ENCODE data around the gene DTNBP1. TPM values are rescaled to one million over a fixed set of nuclear protein-coding genes. Genes with fewer than 3 reads are reported as not detected.
A peak's percentile ranks its signal among the peaks of the same experiment; 100 is the strongest.

The DTNBP1 gene
- total and polyA plus RNA-seq, 9 donors, result 8.4 to 23.6 (median 18.2) TPM

DNA sequence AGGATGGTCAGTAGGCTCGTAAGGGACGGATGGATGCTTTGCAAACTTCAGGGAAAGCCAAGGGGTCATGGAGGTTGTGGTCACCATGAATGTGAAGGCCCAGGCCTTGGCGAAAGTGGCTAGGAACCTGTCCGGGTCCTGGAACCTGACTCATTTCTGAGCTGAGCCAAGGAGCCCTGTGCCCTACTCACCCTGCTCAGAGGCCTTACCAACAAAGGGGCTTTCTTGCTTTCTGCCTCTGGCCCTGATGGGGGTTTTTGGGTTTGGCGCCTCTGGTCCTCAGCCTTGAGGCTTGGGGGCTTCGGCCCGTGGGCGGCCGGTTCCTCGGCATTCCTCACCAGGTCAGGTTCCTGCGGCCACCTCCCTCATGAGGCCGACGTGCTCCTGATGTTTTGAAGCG, 155.1 kb downstream of the DTNBP1 start:
- Histone ChIP-seq H3K9me3 (replicated peaks; ENCODE audit: control insufficient read depth, low read depth, low read length) (no peaks in the 10 kb centered on the region), H3K4me1 (ENCODE audit: control insufficient read depth, insufficient read depth, low read length) (peaks cover 42% of the 10 kb centered on the region), H3K36me3 (ENCODE audit: control insufficient read depth, insufficient read depth, low read length) (peaks cover 47% of the 10 kb centered on the region), H3K4me3 (ENCODE audit: low read length) (no peak overlapping the region), H3K27ac (ENCODE audit: low read length) (no peak overlapping the region), H3K27me3 (ENCODE audit: control insufficient read depth, insufficient read depth, low read length) (no peaks in the 10 kb centered on the region)
- DNase-seq, result no peak
- WGBS (ENCODE audit: insufficient coverage), result 89% methylated on average over 12 of the region's 14 CpGs

DNA sequence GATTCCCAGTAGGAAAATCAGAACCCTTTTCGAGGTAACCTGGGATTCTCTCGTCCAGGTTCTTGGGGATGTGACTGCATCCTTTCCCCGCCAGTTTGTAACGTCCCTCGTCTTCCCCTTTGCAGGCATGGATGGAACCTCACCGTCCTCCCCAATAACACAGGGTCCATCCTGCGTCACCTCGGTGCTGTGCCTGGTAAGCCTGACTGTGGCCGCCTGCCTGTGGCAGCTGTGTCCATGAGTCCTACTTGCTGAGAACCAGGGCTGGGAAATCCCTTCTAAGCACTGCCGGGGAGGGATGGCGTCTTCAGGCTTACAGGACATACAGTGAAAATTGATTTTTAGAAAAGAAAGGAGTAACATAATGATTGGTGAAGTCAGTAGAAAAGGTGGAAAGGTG, 155.6 kb downstream of the DTNBP1 start:
- peaks cover 43% of the 10 kb centered on the region for H3K36me3 ChIP-seq (ENCODE audit: control insufficient read depth, insufficient read depth, low read length)
- no peaks in the 10 kb centered on the region for H3K9me3 ChIP-seq (replicated peaks; ENCODE audit: control insufficient read depth, low read depth, low read length)
- DNase-seq, result no peak
- WGBS (ENCODE audit: insufficient coverage), result 95% methylated on average over 6 of the region's 11 CpGs
- H3K4me3 ChIP-seq (ENCODE audit: low read length), result no peak overlapping the region
- H3K27me3 ChIP-seq (ENCODE audit: control insufficient read depth, insufficient read depth, low read length), result no peaks in the 10 kb centered on the region
- peaks cover 46% of the 10 kb centered on the region for H3K4me1 ChIP-seq (ENCODE audit: control insufficient read depth, insufficient read depth, low read length)
- H3K27ac ChIP-seq (ENCODE audit: low read length), result no peak overlapping the region

DNA sequence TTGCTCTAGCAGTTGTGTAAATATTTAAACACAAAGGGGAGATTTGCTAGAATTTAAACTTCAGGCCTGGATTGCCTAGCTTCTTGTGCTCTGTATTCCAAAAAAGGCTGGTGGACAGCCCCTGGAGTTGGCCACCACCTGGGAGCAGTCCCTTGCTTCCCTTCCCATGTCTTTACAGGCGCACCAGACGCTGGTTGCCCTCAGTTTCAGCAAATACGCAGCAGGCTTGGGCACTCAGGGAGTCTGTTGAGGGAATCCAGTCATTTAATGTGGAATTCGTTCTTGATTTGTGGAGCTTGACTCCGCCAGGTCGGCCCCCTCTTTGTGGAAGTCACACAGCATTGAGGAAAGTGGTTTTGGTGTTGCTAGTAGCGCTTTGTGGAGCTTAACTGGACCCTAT, 156.8 kb downstream of the DTNBP1 start:
- Histone ChIP-seq H3K4me3 (ENCODE audit: low read length) (no peak overlapping the region), H3K4me1 (ENCODE audit: control insufficient read depth, insufficient read depth, low read length) (peaks cover 55% of the 10 kb centered on the region), H3K27me3 (ENCODE audit: control insufficient read depth, insufficient read depth, low read length) (no peaks in the 10 kb centered on the region), H3K27ac (ENCODE audit: low read length) (no peak overlapping the region), H3K9me3 (replicated peaks; ENCODE audit: control insufficient read depth, low read depth, low read length) (no peaks in the 10 kb centered on the region), H3K36me3 (ENCODE audit: control insufficient read depth, insufficient read depth, low read length) (peaks cover 42% of the 10 kb centered on the region)
- no peak for DNase-seq
- WGBS (ENCODE audit: insufficient coverage), result 90% methylated on average over 6 of the region's 7 CpGs

DNA sequence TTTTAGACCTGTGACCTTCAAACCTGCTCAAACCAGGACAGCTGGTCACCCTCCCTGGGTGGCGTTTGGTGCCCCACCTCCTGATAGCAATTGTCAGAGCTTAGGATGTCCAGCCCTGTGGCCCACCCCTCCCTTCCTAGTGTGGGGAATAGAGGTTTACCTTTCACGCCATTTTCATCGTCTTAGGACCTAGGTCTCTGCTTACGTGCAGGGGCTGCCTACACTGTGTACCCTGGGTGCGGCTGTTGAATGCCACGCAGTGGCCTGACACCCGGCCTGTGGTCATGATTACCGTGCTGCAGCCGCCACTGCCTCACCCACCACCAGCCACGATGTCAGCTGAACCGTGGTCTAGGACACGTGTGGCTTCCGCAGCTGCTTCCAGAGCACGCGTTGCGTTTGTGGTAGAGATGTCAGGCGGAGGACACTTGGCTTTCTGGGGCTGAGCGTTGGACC, 157.3 kb downstream of the DTNBP1 start:
- peak; percentile 61 for DNase-seq
- Histone ChIP-seq H3K27ac (ENCODE audit: low read length) (peak overlapping the region; percentile 90), H3K36me3 (ENCODE audit: control insufficient read depth, insufficient read depth, low read length) (peaks cover 42% of the 10 kb centered on the region), H3K27me3 (ENCODE audit: control insufficient read depth, insufficient read depth, low read length) (no peaks in the 10 kb centered on the region), H3K4me3 (ENCODE audit: low read length) (no peak overlapping the region), H3K9me3 (replicated peaks; ENCODE audit: control insufficient read depth, low read depth, low read length) (no peaks in the 10 kb centered on the region), H3K4me1 (ENCODE audit: control insufficient read depth, insufficient read depth, low read length) (peaks cover 55% of the 10 kb centered on the region)
- 80% methylated on average over 13 of the region's 18 CpGs for WGBS (ENCODE audit: insufficient coverage)

DNA sequence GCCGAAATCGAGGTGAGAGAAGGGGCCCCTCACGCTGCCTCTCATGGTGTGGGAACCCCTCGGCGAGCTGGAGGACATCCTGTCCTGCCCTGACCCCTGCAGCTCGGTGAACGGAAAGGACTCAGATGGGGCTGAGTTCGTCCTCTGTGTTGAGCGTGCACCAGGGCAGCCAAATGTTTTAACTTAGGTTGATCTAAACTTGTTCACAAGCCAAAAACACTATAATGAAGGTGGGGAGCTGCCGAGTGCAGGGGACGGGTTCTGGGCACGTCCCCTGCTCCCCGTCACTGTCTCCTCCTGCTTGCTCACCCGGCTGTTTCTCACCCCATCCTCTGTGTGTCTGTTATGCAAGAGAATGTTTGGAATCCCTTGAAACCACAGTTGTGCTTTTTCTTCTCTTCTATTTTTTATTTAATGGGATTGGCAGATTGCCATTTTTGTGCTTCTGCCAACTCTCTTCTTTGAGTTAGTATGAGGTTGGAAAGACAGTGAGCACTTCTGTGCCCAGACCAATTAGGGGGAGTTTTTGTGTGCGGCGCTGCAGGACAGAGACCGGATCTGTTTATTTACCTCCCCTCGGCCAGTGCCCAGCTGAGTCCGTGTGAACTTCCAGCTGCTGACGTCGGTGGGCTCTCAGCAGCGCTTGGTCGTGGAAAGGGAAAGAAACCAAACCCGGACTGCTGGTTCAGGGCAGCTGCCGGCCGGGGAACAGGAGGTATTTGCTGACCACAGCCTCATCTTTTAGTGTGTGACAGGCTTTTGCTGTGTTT, 158.1 kb downstream of the DTNBP1 start:
- peak; percentile 97 for DNase-seq
- 13% methylated on average over 15 of the region's 26 CpGs for WGBS (ENCODE audit: insufficient coverage)
- peak overlapping the region; percentile 14 for H3K4me3 ChIP-seq (ENCODE audit: low read length)
- no peaks in the 10 kb centered on the region for H3K9me3 ChIP-seq (replicated peaks; ENCODE audit: control insufficient read depth, low read depth, low read length)
- H3K27me3 ChIP-seq (ENCODE audit: control insufficient read depth, insufficient read depth, low read length), result no peaks in the 10 kb centered on the region
- peak overlapping the region; percentile 90 for H3K27ac ChIP-seq (ENCODE audit: low read length)
- H3K4me1 ChIP-seq (ENCODE audit: control insufficient read depth, insufficient read depth, low read length), result peaks cover 55% of the 10 kb centered on the region
- peaks cover 38% of the 10 kb centered on the region for H3K36me3 ChIP-seq (ENCODE audit: control insufficient read depth, insufficient read depth, low read length)

DNA sequence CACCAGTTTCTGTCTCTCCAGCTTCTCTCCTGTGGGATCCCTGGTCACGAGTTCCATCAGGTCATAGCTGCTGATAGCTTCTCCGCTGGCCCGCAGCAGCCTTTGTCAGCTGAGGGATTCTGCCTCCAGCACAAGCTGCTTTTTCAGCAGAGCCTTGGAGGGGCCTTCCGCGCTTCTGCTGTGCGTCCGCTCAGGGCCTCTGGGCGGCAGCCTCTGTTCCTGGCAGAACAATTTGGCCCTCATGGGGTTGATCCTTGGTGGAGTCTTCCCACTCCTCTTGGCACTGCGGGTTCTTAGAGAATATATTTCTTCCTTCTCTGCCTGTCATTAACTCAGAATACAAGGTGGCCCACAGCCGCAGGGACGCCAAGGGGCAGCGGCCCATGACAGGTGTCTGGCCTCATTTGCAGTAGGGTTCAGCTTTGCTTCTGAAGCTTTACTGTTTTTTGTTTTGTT, 158.8 kb downstream of the DTNBP1 start:
- H3K36me3 ChIP-seq (ENCODE audit: control insufficient read depth, insufficient read depth, low read length), result peaks cover 38% of the 10 kb centered on the region
- H3K27me3 ChIP-seq (ENCODE audit: control insufficient read depth, insufficient read depth, low read length), result no peaks in the 10 kb centered on the region
- peak; percentile 77 for DNase-seq
- H3K9me3 ChIP-seq (replicated peaks; ENCODE audit: control insufficient read depth, low read depth, low read length), result no peaks in the 10 kb centered on the region
- H3K4me1 ChIP-seq (ENCODE audit: control insufficient read depth, insufficient read depth, low read length), result peaks cover 55% of the 10 kb centered on the region
- no peak overlapping the region for H3K4me3 ChIP-seq (ENCODE audit: low read length)
- H3K27ac ChIP-seq (ENCODE audit: low read length), result peak overlapping the region; percentile 90
- WGBS (ENCODE audit: insufficient coverage), result 23% methylated on average over 8 of the region's 12 CpGs

DNA sequence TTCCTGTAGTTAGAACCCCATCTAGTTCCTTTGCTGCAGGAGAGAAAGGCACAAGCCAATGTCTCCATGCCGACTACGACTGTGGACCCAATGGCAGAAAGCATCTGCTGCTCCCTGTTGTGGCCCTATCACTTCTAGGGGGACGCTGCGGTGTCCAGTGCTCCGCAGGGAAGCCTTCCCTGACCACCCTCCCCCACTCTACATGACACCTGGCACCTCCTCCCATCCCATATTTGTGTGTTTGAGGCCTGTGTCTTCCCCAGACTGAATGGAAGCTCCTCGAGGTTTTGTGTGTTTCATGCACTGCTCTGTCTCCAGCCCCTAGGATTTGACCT, 159.5 kb downstream of the DTNBP1 start:
- no peaks in the 10 kb centered on the region for H3K27me3 ChIP-seq (ENCODE audit: control insufficient read depth, insufficient read depth, low read length)
- H3K27ac ChIP-seq (ENCODE audit: low read length), result no peak overlapping the region
- no peak overlapping the region for H3K4me3 ChIP-seq (ENCODE audit: low read length)
- no peaks in the 10 kb centered on the region for H3K9me3 ChIP-seq (replicated peaks; ENCODE audit: control insufficient read depth, low read depth, low read length)
- H3K36me3 ChIP-seq (ENCODE audit: control insufficient read depth, insufficient read depth, low read length), result peaks cover 40% of the 10 kb centered on the region
- 94% methylated on average over 5 of the region's 6 CpGs for whole genome bisulfite sequencing (ENCODE audit: insufficient coverage)
- peaks cover 57% of the 10 kb centered on the region for H3K4me1 ChIP-seq (ENCODE audit: control insufficient read depth, insufficient read depth, low read length)
- DNase-seq, result no peak

DNA sequence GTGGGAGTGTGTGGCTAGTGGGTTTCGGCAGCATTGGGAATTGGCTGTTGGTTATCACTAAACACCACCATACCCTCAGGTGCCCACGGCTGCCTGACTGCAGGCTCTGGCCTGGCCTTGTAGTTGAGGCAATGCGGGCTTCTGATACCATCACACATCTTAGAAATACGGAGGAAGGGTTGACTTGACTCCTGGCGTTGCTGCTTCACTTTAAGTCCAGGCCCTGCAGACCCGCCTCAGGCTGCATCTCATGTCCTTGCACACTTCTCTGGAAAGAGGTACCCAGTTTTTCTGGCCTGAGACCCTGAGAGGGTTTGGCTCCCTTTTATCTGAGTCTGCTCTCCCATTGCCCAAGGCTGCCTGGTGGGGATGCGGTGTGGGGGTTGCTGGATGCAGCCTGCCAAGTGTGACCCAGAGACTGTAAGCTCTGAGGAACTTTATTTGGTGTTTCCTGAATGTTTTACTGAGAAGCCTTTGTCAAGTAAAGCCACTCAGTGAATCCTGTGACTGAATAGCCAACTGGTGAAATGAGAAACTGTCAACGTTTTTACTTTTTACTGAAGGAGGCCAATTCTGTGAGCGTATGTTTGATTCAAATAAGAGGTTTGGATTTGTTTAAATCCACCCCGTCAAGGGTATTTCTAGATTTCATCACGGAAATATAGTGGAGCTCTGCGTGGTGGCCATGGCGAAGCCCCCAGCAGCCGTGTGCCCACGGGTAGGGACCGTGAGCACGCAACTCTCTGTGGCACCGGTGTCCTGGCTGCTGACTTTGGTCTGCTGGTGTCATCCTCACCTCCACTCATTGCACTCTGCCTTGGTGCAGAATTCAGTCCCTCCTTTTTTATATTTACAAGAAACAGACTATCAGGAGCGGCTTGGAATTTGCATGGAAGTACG, 160.1 kb downstream of the DTNBP1 start:
- Histone ChIP-seq H3K9me3 (replicated peaks; ENCODE audit: control insufficient read depth, low read depth, low read length) (no peaks in the 10 kb centered on the region), H3K4me1 (ENCODE audit: control insufficient read depth, insufficient read depth, low read length) (peaks cover 57% of the 10 kb centered on the region), H3K36me3 (ENCODE audit: control insufficient read depth, insufficient read depth, low read length) (peaks cover 42% of the 10 kb centered on the region), H3K4me3 (ENCODE audit: low read length) (no peak overlapping the region), H3K27me3 (ENCODE audit: control insufficient read depth, insufficient read depth, low read length) (no peaks in the 10 kb centered on the region), H3K27ac (ENCODE audit: low read length) (no peak overlapping the region)
- WGBS (ENCODE audit: insufficient coverage), result 75% methylated on average over 16 of the region's 20 CpGs
- DNase-seq, result no peak

DNA sequence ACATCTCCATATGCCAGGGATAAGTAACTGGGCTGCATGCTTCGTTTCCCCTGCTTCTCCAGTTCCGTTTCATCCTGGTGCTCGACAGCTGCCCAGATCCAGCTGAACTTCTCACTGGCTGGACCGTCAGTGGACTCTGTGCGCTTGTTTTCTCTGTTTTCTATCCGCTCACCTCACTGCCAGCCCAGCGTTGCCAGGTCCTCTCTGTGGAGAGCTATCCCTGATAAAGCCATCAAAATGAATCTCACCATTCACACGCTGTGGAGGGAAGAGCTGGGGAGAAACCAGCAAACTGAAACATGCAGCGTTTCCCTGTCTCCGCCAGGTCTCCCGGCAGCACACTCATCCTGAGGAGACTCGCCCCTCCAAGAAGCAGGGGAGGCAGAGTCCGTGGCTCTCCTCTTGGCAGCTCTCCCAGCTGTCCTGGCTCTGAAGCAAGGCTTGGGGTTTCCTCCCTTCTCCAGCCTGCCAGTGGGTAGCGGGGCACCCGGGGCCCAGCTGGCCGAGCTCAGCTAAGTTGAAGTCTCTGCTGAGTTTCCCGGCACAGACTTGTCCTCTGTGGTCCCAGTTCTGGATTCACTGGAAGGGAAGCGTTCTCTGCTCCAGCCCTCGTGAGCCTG, 160.9 kb downstream of the DTNBP1 start:
- H3K9me3 ChIP-seq (replicated peaks; ENCODE audit: control insufficient read depth, low read depth, low read length), result no peaks in the 10 kb centered on the region
- no peaks in the 10 kb centered on the region for H3K27me3 ChIP-seq (ENCODE audit: control insufficient read depth, insufficient read depth, low read length)
- peaks cover 42% of the 10 kb centered on the region for H3K36me3 ChIP-seq (ENCODE audit: control insufficient read depth, insufficient read depth, low read length)
- no peak overlapping the region for H3K4me3 ChIP-seq (ENCODE audit: low read length)
- peaks cover 56% of the 10 kb centered on the region for H3K4me1 ChIP-seq (ENCODE audit: control insufficient read depth, insufficient read depth, low read length)
- peak; percentile 69 for DNase-seq
- H3K27ac ChIP-seq (ENCODE audit: low read length), result peak overlapping the region; percentile 13
- 27% methylated on average over 12 of the region's 19 CpGs for WGBS (ENCODE audit: insufficient coverage)
